ENCODE measurements around the gene STAT1. TPM values are rescaled to one million over a fixed set of nuclear protein-coding genes. Genes with fewer than 3 reads are reported as not detected.

STAT1 gene
- total and polyA plus RNA-seq, 10 of the 15 experiments (the other 5 are each of a cell fraction or from before 2014, with no cell fraction given), result 81.8 to 398 (median 307) TPM

- FAIRE-seq, result no peak
- 58% methylated on average over 1 of the region's 1 CpG for WGBS (ENCODE audit: insufficient coverage, insufficient replicate concordance, low lambda C conversion rate, missing lambda C conversion rate)
- no TSS peak for BruUV-seq (replicated peaks)
Observed at GRCh38 chr2:191045141-191045540, 31.2 kb upstream of the STAT1 start.

DNA sequence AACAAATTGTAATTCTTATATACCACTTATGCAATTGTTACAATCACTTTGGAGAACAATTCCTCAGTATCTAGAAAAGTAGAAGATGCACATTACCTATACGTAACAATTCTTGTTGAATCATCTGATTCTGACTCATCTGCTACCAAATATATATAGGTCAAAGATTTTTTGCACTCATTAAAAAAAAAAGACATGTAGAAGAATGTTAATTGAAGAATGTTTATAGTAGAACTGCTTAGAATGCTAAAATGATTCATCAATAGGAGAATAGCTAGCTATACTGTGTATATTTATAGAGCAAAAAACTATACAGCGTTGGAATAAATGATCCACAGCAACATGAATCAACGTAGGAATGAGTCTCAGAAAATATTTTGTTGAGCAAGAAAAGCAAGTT, 29.5 kb upstream of the STAT1 start:
- Histone ChIP-seq H3K4me1 (ENCODE audit: control insufficient read depth, insufficient read depth, low read length) (no peaks in the 10 kb centered on the region; the same call in 1 of the 2 replicates), H3K9me3 (replicated peaks; ENCODE audit: control insufficient read depth, insufficient read depth, low read length) (no peaks in the 10 kb centered on the region; the same call in 2 of the 3 replicates), H3K27me3 (replicated peaks in 1 of 2; ENCODE audit: control insufficient read depth in 2 of 2, insufficient read depth in 2 of 2, low read length in 1 of 2) (no peaks in the 10 kb centered on the region; a peak in 1 of 4 replicates), H3K9ac (ENCODE audit: control insufficient read depth, insufficient read depth, low read length) (no peak overlapping the region), H3K4me3 (no peak overlapping the region), H3K36me3 (ENCODE audit: control insufficient read depth in 2 of 2, insufficient read depth in 2 of 2, low read length in 1 of 2) (no peaks in the 10 kb centered on the region), H3K4me2 (ENCODE audit: control insufficient read depth, insufficient read depth) (no peak overlapping the region), H4K20me1 (ENCODE audit: control insufficient read depth, insufficient read depth) (no peaks in the 10 kb centered on the region), H3K79me2 (ENCODE audit: control insufficient read depth, insufficient read depth, low read length) (no peaks in the 10 kb centered on the region), H3K27ac (ENCODE audit: control insufficient read depth, insufficient read depth) (no peak overlapping the region), H2AFZ (ENCODE audit: control insufficient read depth, low read depth, low read length) (no peak overlapping the region)
- intact Hi-C loops (cut with micrococcal nuclease; ENCODE audit: unreplicated experiment), result no loop called here
- BruUV-seq (replicated peaks), result no TSS peak
- WGBS (ENCODE audit: insufficient coverage, insufficient replicate concordance, low lambda C conversion rate, missing lambda C conversion rate), result 46% methylated on average over 3 of the region's 3 CpGs
- DNase-seq (ENCODE audit: low read depth, low spot score), result no peak
- ChIA-PET CTCF (interaction anchor here (0.6 kb wide), 1 partner anchor 343 kb away, joined by 4 read pairs; no protein-coding TSS in a partner anchor), POLR2A (no interaction called here), SMC1A (ENCODE audit: uncharacterized antibody, unreplicated experiment) (interaction anchor here (1.4 kb wide), 1 partner anchor 9 kb away, joined by 4 read pairs; no protein-coding TSS in a partner anchor), RAD21 (ENCODE audit: unreplicated experiment) (no interaction called here)
- TF ChIP-seq, protein P1, sequence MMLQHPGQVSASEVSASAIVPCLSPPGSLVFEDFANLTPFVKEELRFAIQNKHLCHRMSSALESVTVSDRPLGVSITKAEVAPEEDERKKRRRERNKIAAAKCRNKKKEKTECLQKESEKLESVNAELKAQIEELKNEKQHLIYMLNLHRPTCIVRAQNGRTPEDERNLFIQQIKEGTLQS (IDR thresholded peaks at IDR 0.05; ENCODE audit: borderline replicate concordance, extremely low read depth, low read depth, low read length), result no peak
- no peak for TF ChIP-seq FOS (IDR thresholded peaks at IDR 0.05; ENCODE audit: borderline replicate concordance, extremely low read depth, insufficient read length)
- TF ChIP-seq HDAC6 (IDR thresholded peaks at IDR 0.05; ENCODE audit: unreplicated experiment), result no peak
- no peak for TF ChIP-seq TBL1XR1 (IDR thresholded peaks at IDR 0.05; ENCODE audit: low read depth, low read length)
- TF ChIP-seq MYC (IDR thresholded peaks at IDR 0.05; ENCODE audit: insufficient read depth, insufficient read length, insufficient replicate concordance, low read length, severe bottlenecking), result no peak
- TF ChIP-seq MEF2B (IDR thresholded peaks at IDR 0.05; ENCODE audit: partially characterized antibody, poor library complexity, severe bottlenecking), result no peak
- FAIRE-seq, result no peak
- ATAC-seq, result no peak
- in situ Hi-C loops (cut with MboI), result no loop called here

More at GRCh38 chr2:191045141-191045540, 31.2 kb upstream of the STAT1 start:
- intact Hi-C loops (cut with micrococcal nuclease; ENCODE audit: unreplicated experiment) (no loop called here), in situ Hi-C loops (cut with MboI) (no loop called here)
- H3K4me2 ChIP-seq (ENCODE audit: control insufficient read depth, insufficient read depth), result no peak overlapping the region
- H3K79me2 ChIP-seq (ENCODE audit: control insufficient read depth, insufficient read depth, low read length), result no peaks in the 10 kb centered on the region
- 0 out of 2 replicates have a peak, but pooled peaks cover 1% of the 10 kb centered on the region for H3K4me1 ChIP-seq (ENCODE audit: control insufficient read depth, insufficient read depth, low read length)
- H3K36me3 ChIP-seq (ENCODE audit: control insufficient read depth in 2 of 2, insufficient read depth in 2 of 2, low read length in 1 of 2), result no peaks in the 10 kb centered on the region
- H2AFZ ChIP-seq (ENCODE audit: control insufficient read depth, low read depth, low read length), result no peak overlapping the region
- H3K27ac ChIP-seq (ENCODE audit: control insufficient read depth, insufficient read depth), result no peak overlapping the region
- ChIA-PET POLR2A (interaction anchor here (0.6 kb wide), 1 partner anchor 483 kb away, joined by 6 read pairs; no protein-coding TSS in a partner anchor), SMC1A (ENCODE audit: uncharacterized antibody, unreplicated experiment) (interaction anchor here (1.2 to 1.3 kb wide), 2 partner anchors 106 to 119 kb away, joined by 3 read pairs; partner anchors contain the start of gene STAT4), RAD21 (ENCODE audit: unreplicated experiment) (no interaction called here), CTCF (interaction anchor here (0.8 to 1.3 kb wide), 2 partner anchors 9 to 113 kb away, joined by 3 to 6 read pairs; no protein-coding TSS in a partner anchor)
- DNase-seq (ENCODE audit: low read depth, low spot score) (no peak), ATAC-seq (no peak)
- no peaks in the 10 kb centered on the region for H4K20me1 ChIP-seq (ENCODE audit: control insufficient read depth, insufficient read depth)
- TF ChIP-seq ZZZ3 (IDR thresholded peaks at IDR 0.05; ENCODE audit: control insufficient read depth, insufficient read length, low read depth), result no peak
- H3K27me3 ChIP-seq (replicated peaks in 1 of 2; ENCODE audit: control insufficient read depth in 2 of 2, insufficient read depth in 2 of 2, low read length in 1 of 2), result no peaks in the 10 kb centered on the region; a peak in 1 of 4 replicates
- H3K4me3 ChIP-seq, result no peak overlapping the region
- no peak overlapping the region for H3K9ac ChIP-seq (ENCODE audit: control insufficient read depth, insufficient read depth, low read length)
- no peaks in the 10 kb centered on the region; the same call in 2 of the 3 replicates for H3K9me3 ChIP-seq (replicated peaks; ENCODE audit: control insufficient read depth, insufficient read depth, low read length)

Data from GM12878 (cell line).